Activated B cell treated with CpG ODN at 0.5 μM for 24 hours (primary cell): ENCODE results near the gene VAC14. TPM values are rescaled to one million over a fixed set of nuclear protein-coding genes. Genes with fewer than 3 reads are reported as not detected.

ENCODE experiments used
- ATAC-seq: fragments of 200-7000 bp; cut with Tn5 transposase; one replicate; pipeline ENCODE4 v1.10.0; 2021; ENCODE audit warnings: low read depth, mild to moderate bottlenecking, moderate library complexity
- CTCF ChIA-PET: fragments of 350-600 bp; sonication (Branson Sonifier 250); formaldehyde crosslinking; loops from one replicate; lab custom pipeline; 2021; ENCODE audit warnings: antibody characterized with exemption; lab: Charles Lee
- POLR2A ChIA-PET: fragments of 350-600 bp; sonication (Branson Sonifier 250); formaldehyde crosslinking; loops from one replicate; lab custom pipeline; 2021; ENCODE audit warnings: antibody characterized with exemption; lab: Charles Lee
- DNase-seq: peaks from one replicate; pipeline ENCODE4 v3.0.0; 2022
- H3K27ac Mint-ChIP-seq: one replicate; pipeline ENCODE4 v1.8.0; 2020; ENCODE audit warnings: mixed read lengths
- H3K27me3 Mint-ChIP-seq: one replicate; pipeline ENCODE4 v1.8.0; 2021; ENCODE audit warnings: mixed read lengths
- H3K36me3 Mint-ChIP-seq: one replicate; pipeline ENCODE4 v1.8.0; 2021; ENCODE audit warnings: low read depth, mixed read lengths
- H3K4me1 Mint-ChIP-seq: one replicate; pipeline ENCODE4 v1.8.0; 2021; ENCODE audit warnings: mixed read lengths
- H3K4me3 Mint-ChIP-seq: one replicate; pipeline ENCODE4 v1.8.0; 2020; ENCODE audit warnings: mild to moderate bottlenecking, mixed read lengths
- H3K9me3 Mint-ChIP-seq: one replicate; pipeline ENCODE4 v1.8.0; 2020; ENCODE audit warnings: mixed read lengths
- CTCF ChIP-seq: fragments of 200-600 bp; IDR thresholded peaks from one replicate; pipeline ENCODE4 v1.8.0; 2022; ENCODE audit warnings: antibody characterized with exemption, mild to moderate bottlenecking
- intact Hi-C: fragments of 100-400 bp; cut with micrococcal nuclease; formaldehyde crosslinking; loops from one replicate; pipeline ENCODE4 v1.15.1; 2024
- total RNA-seq: library from RNA; stranded (reverse); gene quantifications from 2 replicates; pipeline ENCODE4 v1.2.3, GENCODE V29; 2022

The VAC14 gene
- total RNA-seq, 1 donor from 2014 or later = 53.4 TPM

- H3K4me1 Mint-ChIP-seq = no peaks in the 10 kb centered on the region
- ATAC-seq = no peak
- peaks cover 38% of the 10 kb centered on the region for H3K36me3 Mint-ChIP-seq
- H3K9me3 Mint-ChIP-seq = no peaks in the 10 kb centered on the region
- TF ChIP-seq CTCF = no peak
- no peak for DNase-seq
- ChIA-PET CTCF (no interaction called here), POLR2A (no interaction called here)
- intact Hi-C loops = no loop called here
- H3K27me3 Mint-ChIP-seq = no peaks in the 10 kb centered on the region
- H3K4me3 Mint-ChIP-seq = no peak overlapping the region
- H3K27ac Mint-ChIP-seq = no peak overlapping the region
Observed at GRCh38 chr16:70715055-70715858, 85.7 kb downstream of the VAC14 start.

GRCh38 chr16:70714581-70715054, 86.3 kb downstream of the VAC14 start:
- CTCF ChIA-PET = no interaction called here
- intact Hi-C loops = no loop called here
- POLR2A ChIA-PET = no interaction called here
- Mint-ChIP-seq H3K27me3 (no peaks in the 10 kb centered on the region), H3K4me1 (no peaks in the 10 kb centered on the region), H3K27ac (no peak overlapping the region), H3K4me3 (no peak overlapping the region), H3K9me3 (no peaks in the 10 kb centered on the region), H3K36me3 (peaks cover 32% of the 10 kb centered on the region)
- TF ChIP-seq CTCF = no peak
- ATAC-seq (no peak), DNase-seq (no peak)

GRCh38 chr16:70713824-70714223, 87.1 kb downstream of the VAC14 start:
- H3K36me3 Mint-ChIP-seq = peaks cover 26% of the 10 kb centered on the region
- H3K9me3 Mint-ChIP-seq = no peaks in the 10 kb centered on the region
- H3K27me3 Mint-ChIP-seq = no peaks in the 10 kb centered on the region
- no peak for ATAC-seq
- H3K4me3 Mint-ChIP-seq = no peak overlapping the region
- H3K4me1 Mint-ChIP-seq = no peaks in the 10 kb centered on the region
- H3K27ac Mint-ChIP-seq = no peak overlapping the region
- ChIA-PET POLR2A (no interaction called here), CTCF (no interaction called here)
- intact Hi-C loops = no loop called here
- no peak for DNase-seq
- TF ChIP-seq CTCF = no peak

GRCh38 chr16:70713342-70713741, 87.6 kb downstream of the VAC14 start:
- no peak overlapping the region for H3K27ac Mint-ChIP-seq
- H3K36me3 Mint-ChIP-seq = peaks cover 28% of the 10 kb centered on the region
- H3K9me3 Mint-ChIP-seq = no peaks in the 10 kb centered on the region
- TF ChIP-seq CTCF = no peak
- H3K27me3 Mint-ChIP-seq = no peaks in the 10 kb centered on the region
- H3K4me3 Mint-ChIP-seq = no peak overlapping the region
- intact Hi-C loops = no loop called here
- CTCF ChIA-PET = no interaction called here
- POLR2A ChIA-PET = no interaction called here
- H3K4me1 Mint-ChIP-seq = no peaks in the 10 kb centered on the region
- DNase-seq (no peak), ATAC-seq (no peak)

GRCh38 chr16:70712942-70713341, 88.0 kb downstream of the VAC14 start:
- ATAC-seq = no peak
- no peak for DNase-seq
- TF ChIP-seq CTCF = no peak
- no peaks in the 10 kb centered on the region for H3K4me1 Mint-ChIP-seq
- H3K27me3 Mint-ChIP-seq = no peaks in the 10 kb centered on the region
- CTCF ChIA-PET = no interaction called here
- no peak overlapping the region for H3K27ac Mint-ChIP-seq
- H3K36me3 Mint-ChIP-seq = peaks cover 32% of the 10 kb centered on the region
- POLR2A ChIA-PET = no interaction called here
- intact Hi-C loops = no loop called here
- no peaks in the 10 kb centered on the region for H3K9me3 Mint-ChIP-seq
- no peak overlapping the region for H3K4me3 Mint-ChIP-seq
